ENCODE results near the gene KIF25.

- TF ChIP-seq YY1 (IDR thresholded peaks at IDR 0.05) (no peak), CTCF (IDR thresholded peaks at IDR 0.05; ENCODE audit: low read depth, low read length, missing input control) (no peak), REST (IDR thresholded peaks at IDR 0.05) (no peak), RAD21 (IDR thresholded peaks at IDR 0.05) (no peak), SP1 (IDR thresholded peaks at IDR 0.05) (no peak), TAF1 (conservative IDR thresholded peaks at IDR 0.05) (no peak), MAX (IDR thresholded peaks at IDR 0.05) (no peak), ZBTB33 (IDR thresholded peaks at IDR 0.05) (no peak), EGR1 (IDR thresholded peaks at IDR 0.05; ENCODE audit: low read depth in 2 of 2) (no peak), JUND (IDR thresholded peaks at IDR 0.05) (no peak), GABPA (IDR thresholded peaks at IDR 0.05 in 1 of 2, conservative IDR thresholded peaks at IDR 0.05 in 1 of 2) (no peak)
Measured at GRCh38 chr6:168067081-168067759, 69.7 kb downstream of the KIF25 start.
